CD4-positive, alpha-beta T cell (primary cell): ENCODE measurements around the gene CDC7. TPM values are rescaled to one million over a fixed set of nuclear protein-coding genes. Genes with fewer than 3 reads are reported as not detected.

Experiments used
- ATAC-seq: fragments of 200-7000 bp; cut with Tn5 transposase; one replicate; pipeline ENCODE4 v1.10.0; 2022; ENCODE audit warnings: mild to moderate bottlenecking; ENCODE audit not compliant: poor library complexity
- CTCF ChIA-PET: fragments of 350-600 bp; sonication (Branson Sonifier 250); formaldehyde crosslinking; loops from one replicate; lab custom pipeline; 2021; ENCODE audit warnings: antibody characterized with exemption, inconsistent platforms; lab: Charles Lee
- POLR2A ChIA-PET: fragments of 350-600 bp; sonication (Branson Sonifier 250); formaldehyde crosslinking; loops from one replicate; lab custom pipeline; 2021; ENCODE audit warnings: antibody characterized with exemption, inconsistent platforms; lab: Charles Lee
- DNase-seq, 14 experiments: peaks; one replicate each; pipeline ENCODE4 v3.0.0-alpha.2; 2013 to 2020; ENCODE audit warnings: mixed read lengths in 2 of 14
- H3K27ac ChIP-seq, 2 donors: one replicate each; pipeline versions ENCODE4 v1.5.1 to v1.7.0; 2013; ENCODE audit warnings: low read length in 2 of 2, low read depth in 1 of 2, mild to moderate bottlenecking in 1 of 2
- H3K27me3 ChIP-seq, 2 experiments: 1 replicate in 1 of 2; 2 replicates in 1 of 2; pipeline versions ENCODE4 v1.6.1 to v1.7.0; 2013; ENCODE audit warnings: low read length in 2 of 2, control low read depth in 1 of 2, mild to moderate bottlenecking in 1 of 2, moderate library complexity in 1 of 2; ENCODE audit not compliant: insufficient read depth in 2 of 2, control insufficient read depth in 1 of 2
- H3K36me3 ChIP-seq: one replicate; pipeline ENCODE4 v1.6.1; 2013; ENCODE audit warnings: low read length, control low read depth; ENCODE audit not compliant: insufficient read depth
- H3K4me1 ChIP-seq: one replicate; pipeline ENCODE4 v1.6.1; 2013; ENCODE audit warnings: low read length, control low read depth; ENCODE audit not compliant: insufficient read depth
- H3K4me3 ChIP-seq: one replicate; pipeline ENCODE4 v1.5.1; 2013; ENCODE audit warnings: mild to moderate bottlenecking, low read length, moderate library complexity
- H3K9me3 ChIP-seq, 2 experiments: 1 replicate in 1 of 2; 2 replicates in 1 of 2; pipeline versions ENCODE4 v1.6.1 to v1.7.0; 2013; ENCODE audit warnings: low read length in 2 of 2, mild to moderate bottlenecking in 2 of 2, control low read depth in 1 of 2, moderate library complexity in 1 of 2; ENCODE audit not compliant: control insufficient read depth in 1 of 2, insufficient read depth in 1 of 2
- H3K27ac Mint-ChIP-seq: one replicate; pipeline ENCODE4 v1.8.0; 2020; ENCODE audit warnings: mixed read lengths
- H3K27me3 Mint-ChIP-seq: one replicate; pipeline ENCODE4 v1.8.0; 2021; ENCODE audit warnings: mixed read lengths
- H3K36me3 Mint-ChIP-seq: one replicate; pipeline ENCODE4 v1.8.0; 2021; ENCODE audit warnings: low read depth, mixed read lengths
- H3K4me1 Mint-ChIP-seq: one replicate; pipeline ENCODE4 v1.8.0; 2021; ENCODE audit warnings: low read depth, mixed read lengths
- H3K4me3 Mint-ChIP-seq: one replicate; pipeline ENCODE4 v1.8.0; 2020; ENCODE audit warnings: mild to moderate bottlenecking, mixed read lengths
- H3K9me3 Mint-ChIP-seq: one replicate; pipeline ENCODE4 v1.8.0; 2020; ENCODE audit warnings: mixed read lengths
- CTCF ChIP-seq: fragments of 200-600 bp; IDR thresholded peaks from one replicate; pipeline ENCODE4 v1.8.0; 2022; ENCODE audit warnings: antibody characterized with exemption, mild to moderate bottlenecking
- intact Hi-C, 2 experiments: fragments of 100-400 bp; cut with DNase I in 1 of 2; cut with micrococcal nuclease in 1 of 2; formaldehyde crosslinking; loops; one replicate each; pipeline versions ENCODE4 v1.15.1 to v1.9.0; 2023 to 2025; cut with DNase I, micrococcal nuclease
- polyA plus RNA-seq, 2 donors: library from polyadenylated mRNA; unstranded; fragments of 120-200 nt; gene quantifications; one replicate each; pipeline ENCODE4 v1.2.1, GENCODE V29; 2013
- total RNA-seq, 174 experiments: library from RNA in 2 of 174; stranded (reverse) in 2 of 174; gene quantifications; one replicate each; pipeline ENCODE4 v1.2.3 and lab custom pipeline; 2021 to 2026

The CDC7 gene
- 1 to 10 TPM; 4.2 to 4.8 TPM for total RNA-seq
- 4.9 TPM for polyA plus RNA-seq (2013, experiment 1 of 2)
- 6.6 TPM for polyA plus RNA-seq (2013, experiment 2 of 2)
- total RNA-seq (lab: John Stamatoyannopoulos, UW): 1.9 to 75.4 (median 19.0) reads per million in 172 experiments

GRCh38 chr1:91500756-91501522 is at the start of gene CDC7:
Gene CDC7 (plus strand): TSS chr1:91500851. CDS start chr1:91501717, 866 bp downstream.
- Histone ChIP-seq H3K4me3 (peak within 1 kb of the TSS; percentile 74), H3K9me3 (no peaks in the 10 kb centered on the region), H3K36me3 (no peaks in the 10 kb centered on the region), H3K27ac (peak within 1 kb of the TSS; percentile 35 to 62), H3K27me3 (no peaks in the 10 kb centered on the region), H3K4me1 (peaks cover 13% of the 10 kb centered on the region)
- H3K9me3 Mint-ChIP-seq: no peaks in the 10 kb centered on the region
- POLR2A ChIA-PET: interaction anchor here (0.6 to 2.4 kb wide), 3 partner anchors 291 to 385 kb away, joined by 3 to 10 read pairs (median 3); partner anchors contain the start of gene TGFBR3
- TF ChIP-seq CTCF: peak; percentile 61
- H3K27me3 Mint-ChIP-seq: no peaks in the 10 kb centered on the region
- peaks cover 5% of the 10 kb centered on the region for H3K36me3 Mint-ChIP-seq
- no peak within 1 kb of the TSS for H3K27ac Mint-ChIP-seq
- ATAC-seq (peak; percentile 83), DNase-seq (peak; percentile 61 to 92 (median 80))
- H3K4me1 Mint-ChIP-seq: peaks cover 31% of the 10 kb centered on the region
- intact Hi-C loops: loop anchor here in 1 of 2 experiments (10.0 kb wide), 3 partner anchors 304 to 1124 kb away; partner anchors contain the start of gene BTBD8
- no peak within 1 kb of the TSS for H3K4me3 Mint-ChIP-seq
- CTCF ChIA-PET: interaction anchor here (0.8 to 2.4 kb wide), 5 partner anchors 11 to 985 kb away, joined by 3 to 8 read pairs (median 3); partner anchors contain the start of gene GFI1

- TF ChIP-seq CTCF: no peak
- Histone ChIP-seq H3K27ac (no peak overlapping the region), H3K4me1 (no peaks in the 10 kb centered on the region), H3K27me3 (peaks cover 0 to 11% of the 10 kb centered on the region in 2 experiments), H3K4me3 (no peak overlapping the region), H3K36me3 (no peaks in the 10 kb centered on the region), H3K9me3 (no peaks in the 10 kb centered on the region)
- DNase-seq: no peak
- H3K9me3 Mint-ChIP-seq: no peaks in the 10 kb centered on the region
- no peaks in the 10 kb centered on the region for H3K27me3 Mint-ChIP-seq
- ChIA-PET POLR2A (no interaction called here), CTCF (no interaction called here)
- H3K36me3 Mint-ChIP-seq: no peaks in the 10 kb centered on the region
- H3K4me1 Mint-ChIP-seq: no peaks in the 10 kb centered on the region
- intact Hi-C loops: no loop called here
- H3K4me3 Mint-ChIP-seq: no peak overlapping the region
- ATAC-seq: no peak
- H3K27ac Mint-ChIP-seq: no peak overlapping the region
These were observed 46.5 kb upstream of the CDC7 start for GRCh38 chr1:91454136-91454535.

GRCh38 chr1:91455334-91455733 is 45.3 kb upstream of the CDC7 start:
- Histone ChIP-seq H3K27me3 (peaks cover 0 to 11% of the 10 kb centered on the region in 2 experiments), H3K4me3 (no peak overlapping the region), H3K9me3 (no peaks in the 10 kb centered on the region), H3K4me1 (no peaks in the 10 kb centered on the region), H3K36me3 (no peaks in the 10 kb centered on the region), H3K27ac (no peak overlapping the region)
- Mint-ChIP-seq H3K9me3 (no peaks in the 10 kb centered on the region), H3K27me3 (no peaks in the 10 kb centered on the region), H3K4me1 (no peaks in the 10 kb centered on the region), H3K27ac (no peak overlapping the region), H3K36me3 (no peaks in the 10 kb centered on the region), H3K4me3 (no peak overlapping the region)
- POLR2A ChIA-PET: no interaction called here
- TF ChIP-seq CTCF: no peak
- DNase-seq (no peak), ATAC-seq (no peak)
- CTCF ChIA-PET: no interaction called here
- intact Hi-C loops: no loop called here
